Stimulated activated CD8-positive, alpha-beta memory T cell treated with anti-CD3 and anti-CD28 coated beads, Interleukin-15, amount 100 ng/mL, for 24 hours (primary cell): Measurements from ENCODE around the gene ROR2.

Experiments
- DNase-seq: peaks from one replicate; pipeline ENCODE4 v3.0.0-alpha.2; 2020; ENCODE audit warnings: low read depth

The ROR2 gene

DNA sequence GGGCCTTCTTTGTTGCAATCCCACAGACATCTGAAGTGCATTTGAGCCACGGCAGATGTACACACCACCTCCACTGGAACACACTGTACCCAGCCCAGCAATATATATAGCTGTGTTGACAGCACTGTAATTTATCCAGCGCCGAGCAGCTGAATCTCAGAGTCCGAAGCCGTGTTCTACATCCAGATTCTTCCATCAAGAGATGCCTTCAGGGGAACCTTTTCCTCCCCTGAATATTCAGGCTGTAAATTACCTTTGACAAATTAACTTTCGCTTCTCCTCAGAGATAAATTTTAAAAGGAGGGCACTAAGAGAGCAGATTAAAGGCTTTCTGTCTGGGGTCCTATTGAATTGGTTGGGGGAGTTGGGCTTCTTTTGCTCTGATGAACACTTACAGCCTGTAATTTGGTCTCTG is 76.4 kb downstream of the ROR2 start:
- DNase-seq, result no peak

DNA sequence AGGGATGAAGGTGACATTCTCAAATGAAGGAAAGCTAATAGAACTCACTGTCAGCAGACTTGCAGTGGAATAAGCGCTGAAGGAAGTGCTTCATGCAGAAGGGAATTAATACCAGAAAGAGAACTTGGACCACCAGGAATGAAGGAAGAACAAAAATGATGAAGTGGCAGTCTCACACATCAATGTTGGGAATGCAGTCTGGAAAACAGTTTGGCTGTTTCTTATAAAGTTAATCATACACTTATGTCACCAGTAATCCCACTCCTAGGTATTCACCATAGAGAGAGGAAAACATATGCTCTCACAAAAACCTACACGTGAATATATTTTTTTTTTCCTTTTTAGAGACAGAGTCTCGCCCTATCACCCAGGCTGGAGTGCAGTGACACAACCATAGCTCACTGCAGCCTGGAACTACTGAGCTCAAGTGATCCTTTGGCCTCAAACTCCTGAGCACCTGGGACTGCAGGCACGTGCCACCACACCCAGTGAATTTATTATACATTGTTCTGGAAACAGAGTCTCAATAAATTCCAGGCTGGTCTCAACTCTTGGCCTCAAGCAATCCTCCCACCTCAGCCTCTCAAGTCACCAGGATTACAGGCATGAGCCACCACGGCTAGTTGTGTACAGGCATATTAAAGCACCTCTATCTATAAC is 81.2 kb downstream of the ROR2 start:
- no peak for DNase-seq

DNA sequence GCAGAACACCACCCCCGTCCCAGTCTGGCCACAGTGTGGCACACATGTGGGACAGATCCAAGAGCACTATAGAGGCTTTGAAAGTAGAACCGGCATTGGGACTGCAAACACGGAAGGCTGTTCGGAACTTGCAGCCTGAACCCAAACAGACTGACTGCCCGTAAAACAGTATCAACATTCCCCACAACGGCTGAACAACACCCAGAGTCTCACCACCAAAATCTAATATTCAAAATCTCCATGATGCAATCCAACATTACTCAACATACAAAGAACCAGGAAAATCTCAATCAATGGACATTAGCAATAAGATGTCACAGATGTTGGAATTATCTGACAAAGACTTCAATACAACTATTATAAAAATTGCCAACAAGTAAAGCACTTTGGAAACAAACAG is 82.3 kb downstream of the ROR2 start:
- DNase-seq, result no peak

DNA sequence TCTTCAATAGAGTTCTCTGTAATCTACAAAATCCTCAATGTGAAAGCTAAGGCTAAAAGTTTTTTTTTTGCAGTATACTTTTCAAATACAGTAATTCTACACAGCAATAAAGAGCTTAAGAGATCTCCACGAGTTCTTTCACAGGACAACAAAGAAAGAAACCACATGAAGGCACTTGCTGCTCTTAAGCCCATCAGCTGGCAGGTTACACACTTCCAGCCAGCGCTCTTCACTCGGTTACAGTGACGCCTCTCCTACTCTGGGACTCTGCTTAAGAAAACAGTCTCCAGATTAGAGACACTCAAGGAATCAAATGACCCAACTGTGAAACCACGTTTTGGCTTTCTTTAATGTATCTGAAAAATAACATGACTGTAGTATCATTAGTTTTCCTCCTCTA is 85.0 kb downstream of the ROR2 start:
- DNase-seq, result no peak

DNA sequence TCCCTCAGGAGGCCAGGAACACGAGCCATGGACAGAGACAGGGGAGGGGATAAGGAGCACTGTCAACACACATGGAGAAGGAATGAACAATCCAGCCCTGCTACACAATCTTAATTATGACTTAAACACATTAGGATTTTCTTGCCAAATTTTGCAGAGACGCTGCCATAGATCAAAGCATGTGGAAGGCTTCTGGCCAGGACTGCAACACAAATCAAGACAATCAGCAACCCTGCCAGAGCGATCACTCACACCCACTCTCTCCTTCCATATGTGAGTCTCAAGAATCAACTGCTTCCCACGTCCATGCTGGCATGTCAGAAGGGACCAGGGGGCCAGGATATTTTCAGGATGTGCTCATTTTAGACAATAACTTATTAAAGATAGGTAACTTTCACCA is 85.6 kb downstream of the ROR2 start:
- DNase-seq, result no peak

DNA sequence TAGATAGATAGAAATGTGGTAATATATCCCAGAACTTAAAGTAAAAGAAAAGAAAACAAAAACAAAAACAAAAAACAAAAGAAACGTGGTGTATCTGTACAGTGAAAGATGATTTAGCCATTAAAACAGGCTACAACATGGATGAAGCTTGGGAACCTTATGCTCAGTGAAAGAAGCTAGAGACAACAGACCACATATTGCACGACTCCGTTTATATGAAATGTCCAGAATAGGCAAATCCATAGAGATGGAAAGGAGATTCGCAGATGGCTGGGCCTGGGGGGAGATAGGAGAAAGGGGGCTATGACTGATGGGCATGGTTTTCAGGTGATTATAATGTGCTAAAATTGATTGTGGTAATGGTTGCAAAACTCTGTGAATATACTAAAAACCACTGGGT is 86.6 kb downstream of the ROR2 start:
- no peak for DNase-seq

DNA sequence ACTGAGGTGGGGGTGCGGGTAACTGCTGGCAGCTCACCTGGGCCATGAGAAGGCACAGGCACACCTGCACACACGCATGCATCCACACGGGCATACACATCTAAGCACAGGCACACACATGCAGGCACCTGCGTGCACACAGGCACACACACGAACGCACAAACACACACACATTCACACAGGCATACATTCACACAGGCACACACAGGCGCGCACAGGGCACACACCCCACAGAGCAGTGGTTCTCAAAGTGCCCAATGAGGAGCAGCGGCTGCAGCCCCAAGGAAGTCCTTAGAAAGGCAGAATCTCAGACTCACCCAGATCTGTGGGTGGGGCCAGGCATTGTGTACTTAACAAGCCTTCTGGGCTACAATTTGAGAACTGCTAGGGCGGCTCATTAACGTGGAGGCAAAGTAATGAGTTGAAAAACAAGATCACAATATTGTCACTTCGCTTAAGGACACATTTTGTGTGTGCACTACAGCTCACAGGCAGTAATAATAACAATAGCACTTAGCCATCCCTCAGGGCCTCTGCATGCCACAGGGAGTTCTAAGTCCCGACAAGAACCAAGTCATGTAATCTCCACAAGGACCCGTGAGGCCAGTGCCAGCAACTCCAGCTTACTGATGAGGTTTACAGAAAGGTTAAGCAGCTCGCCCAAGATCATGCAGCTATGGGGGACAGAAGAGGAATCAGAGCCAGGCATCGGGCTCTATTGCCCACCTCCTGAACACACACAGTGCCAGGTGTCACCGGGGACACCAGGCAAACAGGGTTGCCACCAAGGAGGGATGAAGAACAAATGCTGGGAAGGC is 91.6 kb downstream of the ROR2 start:
- DNase-seq, result no peak

DNA sequence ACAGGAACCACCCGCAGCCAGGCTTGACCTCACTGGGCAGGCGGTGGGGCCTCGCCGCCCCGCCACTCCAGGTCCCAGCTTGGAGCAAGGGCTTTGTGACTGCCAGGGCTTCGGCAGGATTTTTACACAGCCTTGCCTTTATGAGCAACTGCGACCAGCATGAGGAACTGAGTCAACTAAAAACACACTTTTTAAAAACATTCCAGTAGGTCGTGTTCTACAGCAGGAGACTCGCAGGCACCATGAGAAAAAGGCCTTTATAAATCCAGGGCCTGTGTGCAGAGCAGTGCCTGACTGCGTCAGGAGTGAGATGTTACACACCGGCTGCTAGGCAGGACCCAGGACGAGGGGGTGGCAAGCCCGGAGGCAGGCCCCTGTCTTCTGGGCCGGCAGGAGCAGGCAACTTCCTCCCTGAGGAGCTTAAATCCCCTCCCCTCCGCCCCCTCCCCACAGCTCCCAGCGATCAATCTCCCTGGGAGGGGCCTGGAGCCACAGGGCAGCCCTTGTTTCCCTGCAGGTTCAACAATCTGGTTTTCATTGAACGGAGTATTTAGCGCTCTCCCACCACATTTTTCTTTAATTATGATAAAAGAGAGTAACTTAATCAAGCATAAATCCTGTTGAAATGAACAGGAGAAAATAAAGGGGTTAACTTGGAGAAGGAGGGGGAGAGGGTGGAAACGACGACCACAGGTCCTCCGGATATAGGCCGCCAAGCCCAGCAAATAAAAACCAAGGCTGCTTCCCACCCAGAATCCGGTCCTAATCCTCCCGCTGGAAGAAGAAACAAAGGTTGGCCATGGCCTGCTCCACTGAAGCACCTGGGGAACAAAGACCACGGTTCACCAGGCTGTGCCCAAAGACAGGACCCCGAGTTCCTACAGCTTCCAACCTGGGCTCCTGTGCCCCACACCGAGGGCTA is 92.5 kb downstream of the ROR2 start:
- no peak for DNase-seq

DNA sequence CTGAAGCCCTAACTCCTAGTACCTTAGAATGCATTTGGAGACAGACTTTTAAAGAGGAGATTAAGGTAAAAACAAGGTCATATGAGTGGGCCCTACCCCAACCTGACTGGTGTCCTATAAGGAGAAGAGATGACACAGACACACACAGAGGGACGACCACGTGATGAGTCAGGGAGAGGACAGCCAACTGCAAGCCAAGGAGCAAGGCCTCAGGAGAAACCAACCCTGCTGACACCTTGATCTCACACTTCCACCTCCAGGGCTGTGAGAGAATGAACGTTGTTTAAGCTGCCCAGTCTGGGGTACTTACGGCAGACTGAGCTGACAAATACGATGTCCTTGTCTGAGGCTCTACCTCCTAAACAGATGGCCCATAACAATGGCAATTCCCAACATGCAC is 93.6 kb downstream of the ROR2 start:
- no peak for DNase-seq

DNA sequence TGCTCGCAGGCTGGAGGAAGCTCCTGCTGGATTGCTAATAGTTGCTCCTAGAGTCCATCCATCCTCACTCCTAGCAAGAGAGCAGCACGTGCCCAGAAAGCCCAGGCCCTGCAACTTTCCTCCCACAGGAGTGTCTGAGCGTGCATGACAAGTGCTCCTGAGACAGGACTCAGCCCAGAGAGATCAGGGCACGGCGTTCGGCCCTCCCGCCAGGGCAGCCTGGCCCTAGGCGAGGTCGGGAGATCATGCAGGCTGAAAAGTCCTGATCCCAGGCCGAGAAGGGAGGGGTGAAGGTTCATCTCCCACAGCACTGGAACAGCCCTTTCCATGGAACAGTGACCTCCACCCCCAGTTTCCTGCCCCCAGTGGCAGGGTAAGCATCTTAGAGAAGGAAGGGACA is 94.8 kb downstream of the ROR2 start:
- DNase-seq, result no peak

DNA sequence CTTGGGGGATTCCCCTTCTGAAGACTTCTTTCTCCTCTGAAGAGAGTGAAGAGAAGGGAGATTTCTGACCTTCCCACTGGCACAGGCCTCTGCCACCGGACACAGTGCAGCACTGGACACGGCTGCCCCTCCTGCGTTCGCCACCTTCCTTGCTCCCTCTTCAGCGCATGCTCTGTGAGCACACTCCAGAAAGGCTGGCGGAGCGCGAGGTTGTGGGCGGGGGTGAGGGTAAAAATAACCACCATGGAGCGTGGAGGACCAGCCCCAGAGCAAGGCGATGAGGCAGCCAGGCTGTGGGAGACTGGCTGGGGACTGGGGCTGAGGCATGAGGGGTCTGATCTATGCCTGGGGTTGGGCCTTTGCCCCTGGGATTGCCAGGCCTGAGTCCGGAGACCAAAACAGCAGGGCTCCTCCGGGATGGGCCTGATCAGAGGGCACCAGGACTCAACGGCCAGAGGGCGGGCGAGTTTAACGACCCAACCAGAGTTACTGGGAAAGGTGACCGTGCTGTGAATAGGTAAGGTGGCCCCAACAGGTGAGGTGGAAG is 97.2 kb downstream of the ROR2 start:
- no peak for DNase-seq

DNA sequence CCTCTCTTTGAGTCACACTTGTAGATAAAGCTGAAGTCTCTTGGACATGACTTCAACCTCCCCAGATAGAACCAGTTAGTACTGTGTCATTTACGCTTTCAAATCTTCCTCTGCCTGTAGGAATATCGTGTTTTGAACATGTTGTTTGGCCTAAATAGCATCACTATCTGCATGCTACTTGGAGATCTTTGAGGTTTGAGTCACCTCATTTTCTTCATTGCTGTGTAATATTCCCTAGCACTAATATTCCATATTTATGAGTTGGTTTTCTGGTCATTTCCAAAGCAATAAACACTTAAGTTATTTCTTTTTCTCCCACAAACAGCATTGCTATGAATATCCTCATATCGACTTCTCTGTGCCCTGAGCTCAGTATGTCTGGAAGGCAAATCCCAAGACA is 100.3 kb downstream of the ROR2 start:
- DNase-seq, result no peak

DNA sequence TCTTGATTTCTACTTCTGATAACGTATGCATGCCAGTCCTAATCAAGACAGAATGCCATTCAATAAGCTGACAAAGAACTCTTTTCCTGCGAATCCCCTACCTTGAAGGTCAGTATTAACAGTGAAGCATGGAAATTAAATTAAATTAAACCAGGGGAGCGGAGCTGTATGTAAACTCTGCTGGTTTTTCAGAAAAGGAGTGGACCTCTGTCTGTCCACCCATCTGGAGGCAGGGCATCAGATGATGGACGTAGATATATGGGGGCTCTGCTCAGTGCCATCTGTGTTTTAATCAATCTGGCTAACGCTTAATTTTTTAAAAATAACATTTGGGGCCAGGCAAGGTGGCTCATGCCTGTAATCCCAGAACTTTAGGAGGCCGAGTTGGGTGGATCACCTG is 101.9 kb downstream of the ROR2 start:
- DNase-seq, result no peak

DNA sequence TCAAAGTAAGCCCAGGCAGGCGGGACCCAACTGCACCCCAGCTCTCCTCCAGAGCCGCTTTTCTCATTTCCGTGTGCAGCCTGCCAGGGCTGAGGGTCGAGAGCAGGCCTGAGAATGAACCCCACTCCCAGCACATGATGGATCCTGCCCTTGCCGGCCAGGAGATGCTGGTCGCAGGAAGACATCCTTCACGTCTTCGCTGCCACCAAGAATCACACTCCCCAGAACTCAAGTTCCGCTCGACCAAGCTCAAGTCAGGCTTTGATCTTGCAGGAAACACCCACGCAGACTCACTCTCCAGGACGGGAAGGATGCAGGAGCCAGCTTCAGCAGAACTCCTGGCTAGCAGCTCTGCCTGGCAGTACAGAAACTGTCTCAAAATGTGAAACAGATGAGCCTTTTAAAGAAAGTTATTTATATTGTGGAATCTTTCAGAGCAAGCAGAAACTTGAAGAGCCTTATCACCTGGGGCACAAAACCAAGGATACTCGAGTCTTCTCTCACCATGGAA is 102.4 kb downstream of the ROR2 start:
- no peak for DNase-seq

DNA sequence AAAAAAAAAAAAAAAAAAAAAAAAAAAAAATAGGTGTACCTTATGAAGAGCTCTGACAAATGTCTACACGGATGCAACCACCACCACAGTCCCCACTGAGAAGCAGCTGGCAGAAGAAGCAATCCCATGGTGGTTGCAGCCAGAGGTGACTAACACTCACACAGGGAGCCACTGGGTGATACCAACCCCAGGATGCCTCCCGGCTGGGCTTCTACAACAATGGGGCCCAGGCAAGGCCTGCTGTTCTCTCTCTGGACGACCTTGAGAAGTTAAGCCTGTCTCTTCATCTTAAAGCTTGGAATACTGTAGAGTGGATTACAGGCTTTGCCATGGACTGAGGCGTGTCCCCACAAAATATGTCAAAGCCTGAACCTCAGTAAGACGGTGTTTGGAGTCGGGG is 104.1 kb downstream of the ROR2 start:
- DNase-seq, result no peak

DNA sequence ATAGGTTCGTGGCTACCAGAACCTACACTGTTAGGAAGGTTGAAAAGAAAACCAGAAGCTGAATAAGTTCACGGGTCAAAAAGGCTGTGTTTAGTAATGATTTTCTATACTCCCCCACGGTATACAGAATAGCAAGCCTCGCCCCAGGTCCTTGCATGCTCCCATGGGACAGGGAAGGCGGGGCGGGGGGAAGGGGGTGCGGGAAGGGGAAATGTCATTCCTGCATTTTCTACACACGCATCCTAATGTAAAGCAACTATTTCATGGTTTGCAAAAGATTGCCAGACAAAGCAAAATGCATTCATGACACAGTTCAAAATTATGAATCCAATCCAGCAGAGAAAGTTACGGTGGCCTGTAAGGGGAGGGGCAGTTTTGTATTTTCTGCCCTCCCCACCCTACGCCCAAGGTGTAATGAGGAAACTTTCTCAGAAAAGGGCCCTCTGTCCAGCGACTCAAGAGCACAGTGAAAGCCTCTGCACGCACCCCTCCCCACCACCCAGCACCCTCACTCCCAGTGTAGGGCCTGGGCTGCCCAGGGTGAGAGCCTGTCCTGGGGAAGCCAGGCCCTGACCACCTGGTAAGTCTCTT is 105.2 kb downstream of the ROR2 start:
- no peak for DNase-seq

DNA sequence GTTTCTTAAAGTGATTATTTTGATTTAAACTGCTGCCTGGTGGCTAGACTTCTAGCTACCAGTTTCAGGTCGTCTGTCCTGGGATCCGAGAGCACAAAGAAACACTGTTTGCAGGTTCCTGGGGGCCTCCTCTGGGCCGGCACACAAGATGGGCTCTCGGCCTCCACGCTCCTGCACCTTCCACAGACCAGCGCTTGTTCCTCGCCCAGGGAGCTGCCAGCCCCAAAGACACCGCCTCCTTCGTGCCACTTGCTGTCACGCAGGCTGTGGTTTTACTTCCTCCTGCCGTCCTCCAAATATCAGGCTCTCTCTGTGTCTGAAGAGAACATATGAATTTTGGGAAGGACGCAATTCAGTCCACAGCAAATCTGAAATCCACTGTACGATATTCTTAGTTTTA is 105.8 kb downstream of the ROR2 start:
- DNase-seq, result no peak

DNA sequence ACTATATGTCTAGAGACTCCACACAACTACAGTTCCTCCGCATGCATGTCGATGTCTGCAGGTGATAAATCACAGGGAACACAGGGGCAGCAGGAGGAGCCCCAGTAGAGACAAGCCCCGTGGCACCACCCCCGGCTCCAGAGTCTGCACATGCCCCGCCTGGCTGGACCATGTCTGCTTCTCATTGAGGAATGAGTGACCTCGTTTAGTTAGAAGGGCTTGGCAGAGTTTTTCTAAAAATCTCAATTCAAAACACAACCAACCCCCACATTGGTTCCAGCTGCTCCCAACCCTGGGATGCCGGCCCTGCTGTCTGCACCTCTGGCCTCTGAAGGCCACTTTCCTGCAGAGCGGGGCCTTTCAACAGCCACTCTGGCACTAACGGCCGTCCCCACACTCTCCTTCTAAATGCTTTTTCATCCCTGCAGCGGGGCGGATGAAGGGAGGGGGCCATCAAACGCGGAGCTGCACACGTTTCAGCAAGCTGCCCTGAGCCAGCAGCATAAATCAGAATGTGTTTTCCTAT is 106.3 kb downstream of the ROR2 start:
- no peak for DNase-seq

DNA sequence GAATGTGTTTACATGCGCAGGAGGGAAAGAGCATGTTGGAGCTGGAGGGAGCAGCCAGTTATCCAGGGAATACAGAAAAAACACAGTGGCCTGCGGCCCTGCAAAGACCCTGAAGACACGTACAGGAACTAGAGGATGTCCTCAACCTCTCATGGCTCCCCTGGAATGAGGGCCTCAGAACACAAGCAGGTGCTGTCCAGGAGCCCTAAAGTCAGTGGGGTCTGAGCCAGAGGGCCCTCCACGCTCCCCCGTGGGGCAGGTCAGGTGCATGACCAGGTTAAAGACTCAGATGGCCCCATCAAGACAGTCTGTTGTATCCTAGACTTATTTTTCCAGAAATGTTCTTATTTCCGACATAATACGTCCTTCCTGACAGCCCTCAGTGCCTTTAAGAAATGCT is 106.9 kb downstream of the ROR2 start:
- no peak for DNase-seq

DNA sequence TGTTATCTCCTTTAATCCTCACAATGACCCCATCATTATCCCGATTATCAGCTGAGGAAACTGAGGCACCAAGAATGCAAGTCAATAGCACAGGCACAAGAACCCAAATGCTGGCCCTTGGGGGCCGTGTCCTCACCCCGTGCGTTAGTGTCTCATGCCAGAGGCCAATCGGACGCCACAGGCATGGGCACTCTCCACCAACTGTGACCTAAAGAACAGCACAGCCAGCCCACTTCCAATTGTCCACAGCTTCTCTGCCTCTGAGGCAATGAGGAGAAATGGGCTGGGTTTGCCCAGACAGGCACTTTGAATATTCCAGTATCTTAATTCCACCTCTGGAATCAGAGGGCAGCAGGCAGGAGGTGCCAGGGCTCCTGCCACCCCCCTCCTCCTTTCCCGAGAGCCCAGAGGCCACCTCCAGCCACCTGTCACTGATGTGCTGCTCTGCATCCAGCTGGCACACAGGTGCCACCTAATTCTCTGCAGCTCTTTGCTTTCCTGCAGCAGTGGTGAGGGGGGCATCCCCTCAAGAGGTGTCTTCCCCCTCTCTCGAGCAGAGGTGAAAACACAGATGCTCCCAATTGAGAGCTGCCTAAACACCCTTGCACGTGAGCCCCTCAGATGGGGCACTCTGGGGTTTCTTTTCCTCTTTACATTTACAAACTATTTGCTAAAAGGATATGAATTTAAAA is 107.5 kb downstream of the ROR2 start:
- DNase-seq, result no peak

DNA sequence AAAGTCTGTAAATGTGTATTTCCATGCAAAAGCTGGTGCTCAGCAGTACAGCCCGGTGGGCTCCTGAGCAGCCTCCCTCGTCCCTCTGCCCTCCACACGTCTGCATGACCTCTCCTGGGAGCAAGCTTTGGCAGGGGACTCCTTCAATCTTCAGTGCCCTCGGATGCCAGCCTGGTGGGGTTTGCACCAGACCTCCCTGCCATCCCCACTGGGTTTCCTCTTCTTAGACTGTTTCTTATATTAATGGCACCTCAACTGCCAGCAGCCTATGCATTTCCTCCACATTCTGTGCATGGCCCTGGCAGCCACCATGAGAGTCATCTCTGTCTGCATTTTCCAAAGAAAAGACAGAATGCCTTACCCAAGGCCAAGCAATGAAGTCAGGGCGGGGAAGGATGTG is 108.4 kb downstream of the ROR2 start:
- DNase-seq, result no peak
